Heart left ventricle (tissue), 13 donors: ENCODE results near the gene KRTAP4-3.
"Not testable (repeated sequence)": the region's sequence is repeated elsewhere in the genome, so short reads cannot be mapped to it uniquely, and the experiment has no call there.

ENCODE experiments used
- CTCF ChIP-seq, 12 donors: fragments of 200-600 bp; sonication (generic) in 4 of 12; IDR thresholded peaks; one replicate each; pipeline versions ENCODE4 v1.5.0 to v1.8.0; 2018 to 2022; ENCODE audit warnings: antibody characterized with exemption in 12 of 12, mild to moderate bottlenecking in 5 of 12
- POLR2A ChIP-seq, 2 donors: fragments of 450-650 bp; IDR thresholded peaks; one replicate each; pipeline ENCODE4 v1.6.1; 2017; ENCODE audit warnings: antibody characterized with exemption in 2 of 2, mild to moderate bottlenecking in 2 of 2, moderate library complexity in 2 of 2
- donor health status: ischemic (EF 13 %, LVEDD 7.1; RV severe dilation, severe dysfunction).
- donor health status: DM: no; HTN: yes; CAD: no.
- donor health status: DM: no; HTN: no; CAD: no.
- donor health status: ischemic (EF 25% LVEDD 6.9; RV normal size, moderate dysfunction).
- donor health status: ischemic (EF 25% LVEDD 5.7; RV mildly dilated, moderate dysfunction).
- donor health status: ischemic (EF 35%, LVEDD 5.7; RV mildly dilated, moderate dysfunction).
- donor health status: nonischemic (EF 11% LVEDD 7.7; RV severe dilation, severe dysfunction).
- donor health status: DM: yes; HTN: yes; CAD: no.
- donor health status: PGD.
- donor health status: ischemic (EF 29% LVEDD 5.4; RV normal size, mild dysfunction).
- donor health status: nonischemic (EF 23%, LVEDD 6.1; RV moderate dilation, normal function).

DNA sequence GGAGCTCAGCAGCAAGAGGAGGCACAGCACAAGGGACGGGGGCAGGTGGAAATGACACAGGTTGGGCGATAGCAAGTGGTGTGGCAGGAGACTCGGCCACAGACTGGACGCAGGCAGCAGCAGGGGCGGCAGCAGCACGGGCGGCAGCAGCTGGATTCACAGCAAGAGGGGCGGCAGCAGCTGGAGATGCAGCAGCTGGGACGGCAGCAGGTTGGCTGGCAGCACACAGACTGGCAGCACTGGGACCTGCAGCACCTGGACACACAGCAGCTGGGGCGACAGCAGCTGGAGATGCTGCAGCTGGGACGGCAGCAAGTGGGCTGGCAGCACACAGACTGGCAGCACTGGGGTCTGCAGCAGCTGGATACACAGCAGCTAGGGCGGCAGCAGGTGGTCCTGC, 28.2 kb downstream of the KRTAP4-3 start:
- not testable (repeated sequence) for TF ChIP-seq CTCF, POLR2A (IDR thresholded peaks at IDR 0.05)
